Measurements from ENCODE around the gene PCLO. TPM values are rescaled to one million over a fixed set of nuclear protein-coding genes. Genes with fewer than 3 reads are reported as not detected.

PCLO gene
- total and polyA plus RNA-seq, 2 of the 4 experiments (the other 2 are of a cell fraction) = under 0.01 to 0.05 TPM

GRCh38 chr7:82932516-82932915 is 230.2 kb downstream of the PCLO start:
- Histone ChIP-seq H2BK15ac (ENCODE audit: low read depth, low read length) (no peak overlapping the region), H2AK9ac (replicated peaks; ENCODE audit: low read depth, low read length, poor library complexity) (no peak overlapping the region), H2AFZ (replicated peaks; ENCODE audit: low read length, poor library complexity) (no peak overlapping the region), H3K9me1 (ENCODE audit: insufficient read depth, low read length) (no peaks in the 10 kb centered on the region), H3K9me3 (ENCODE audit: control insufficient read depth, insufficient read depth, low read length) (no peaks in the 10 kb centered on the region), H3K9ac (ENCODE audit: low read depth, low read length) (no peak overlapping the region), H4K8ac (ENCODE audit: low read depth in 2 of 2, low read length in 2 of 2) (no peak overlapping the region), H3K56ac (ENCODE audit: extremely low read depth, insufficient read depth, low read length) (no peak overlapping the region), H3K18ac (ENCODE audit: low read depth, low read length) (no peak overlapping the region), H4K91ac (ENCODE audit: insufficient read depth, low read depth, low read length) (no peak overlapping the region), H3K79me1 (ENCODE audit: low read depth in 1 of 2, low read length in 2 of 2) (no peaks in the 10 kb centered on the region), H3K14ac (replicated peaks; ENCODE audit: low read depth, low read length) (no peak overlapping the region), H3K4me1 (ENCODE audit: control insufficient read depth, insufficient read depth, low read length) (no peaks in the 10 kb centered on the region), H3K36me3 (ENCODE audit: control insufficient read depth, insufficient read depth, low read length) (no peaks in the 10 kb centered on the region), H2AK5ac (ENCODE audit: low read depth, low read length) (no peak overlapping the region), H3K27ac (ENCODE audit: insufficient read depth, low read length) (no peak overlapping the region), H4K20me1 (ENCODE audit: insufficient read depth, low read length) (no peaks in the 10 kb centered on the region), H3K27me3 (ENCODE audit: control insufficient read depth, insufficient read depth, low read length) (no peaks in the 10 kb centered on the region), H3K4ac (ENCODE audit: low read depth, low read length) (no peak overlapping the region), H2BK5ac (ENCODE audit: low read depth, low read length, poor library complexity, severe bottlenecking) (no peak overlapping the region), H2BK120ac (ENCODE audit: low read depth, low read length) (no peak overlapping the region), H2BK20ac (ENCODE audit: low read depth, low read length) (no peak overlapping the region), H3K23ac (ENCODE audit: low read depth, low read length) (no peak overlapping the region), H3K4me3 (ENCODE audit: insufficient read depth, low read depth, low read length) (no peak overlapping the region), H4K5ac (ENCODE audit: low read depth, low read length) (no peak overlapping the region), H3K4me2 (ENCODE audit: low read depth, low read length) (no peak overlapping the region)
- CTCF ChIA-PET = no interaction called here
- intact Hi-C loops (cut with micrococcal nuclease) = no loop called here
- no peak for DNase-seq
- WGBS, 2 experiments (ENCODE audit: extremely low coverage in 2 of 2, insufficient read length in 1 of 2) = no CpG with 5 or more reads among the region's 1 CpG
- dilution Hi-C loops (cut with HindIII; ENCODE audit: low sequenced_read_pairs, unreplicated experiment) = no loop called here
- no peak for ATAC-seq (ENCODE audit: low read depth)
- BruUV-seq (replicated peaks) = no TSS peak
- in situ Hi-C loops (cut with MboI; ENCODE audit: low sequenced_read_pairs) = no loop called here
- POLR2A ChIA-PET (ENCODE audit: unreplicated experiment) = no interaction called here
- TF ChIP-seq SMC3 (IDR thresholded peaks at IDR 0.05; ENCODE audit: low read depth, low read length) (no peak), CTCF (conservative IDR thresholded peaks at IDR 0.05; ENCODE audit: low read depth, low read length) (no peak), RCOR1 (IDR thresholded peaks at IDR 0.05; ENCODE audit: insufficient replicate concordance, low read length) (no peak), NFE2L2 (IDR thresholded peaks at IDR 0.05; ENCODE audit: low read depth, low read length) (no peak), MAFK (IDR thresholded peaks at IDR 0.05; ENCODE audit: low read depth, low read length) (no peak), MAZ (IDR thresholded peaks at IDR 0.05; ENCODE audit: borderline replicate concordance, low read depth, low read length) (no peak), RFX5 (IDR thresholded peaks at IDR 0.05; ENCODE audit: low read depth, low read length) (no peak), FOS (IDR thresholded peaks at IDR 0.05; ENCODE audit: low read depth, low read length) (no peak), CHD1 (IDR thresholded peaks at IDR 0.05; ENCODE audit: low read depth, low read length) (no peak), BHLHE40 (IDR thresholded peaks at IDR 0.05; ENCODE audit: low read depth, low read length) (no peak), CEBPB (IDR thresholded peaks at IDR 0.05; ENCODE audit: low read depth, low read length) (no peak), MXI1 (IDR thresholded peaks at IDR 0.05; ENCODE audit: borderline replicate concordance, low read depth, low read length) (no peak), POLR2A (IDR thresholded peaks at IDR 0.05; ENCODE audit: low read depth, low read length) (no peak), ELK1 (IDR thresholded peaks at IDR 0.05; ENCODE audit: borderline replicate concordance, low read depth, low read length) (no peak), RAD21 (IDR thresholded peaks at IDR 0.05; ENCODE audit: low read length) (no peak), USF2 (IDR thresholded peaks at IDR 0.05; ENCODE audit: low read depth, low read length) (no peak)
